ENCODE results near the gene SURF2. TPM values are rescaled to one million over a fixed set of nuclear protein-coding genes. Genes with fewer than 3 reads are reported as not detected.
"Not testable (repeated sequence)": the region's sequence is repeated elsewhere in the genome, so short reads cannot be mapped to it uniquely, and the experiment has no call there.

SURF2 gene
- total and polyA plus RNA-seq, 9 of the 15 experiments (the other 6 are each of a cell fraction or from before 2014, with no cell fraction given), result 5.5 to 82.5 (median 21.3) TPM

GRCh38 chr9:133329306-133330156 lies 26.8 kb upstream of the SURF2 start (continued):
- TF ChIP-seq, protein P1, sequence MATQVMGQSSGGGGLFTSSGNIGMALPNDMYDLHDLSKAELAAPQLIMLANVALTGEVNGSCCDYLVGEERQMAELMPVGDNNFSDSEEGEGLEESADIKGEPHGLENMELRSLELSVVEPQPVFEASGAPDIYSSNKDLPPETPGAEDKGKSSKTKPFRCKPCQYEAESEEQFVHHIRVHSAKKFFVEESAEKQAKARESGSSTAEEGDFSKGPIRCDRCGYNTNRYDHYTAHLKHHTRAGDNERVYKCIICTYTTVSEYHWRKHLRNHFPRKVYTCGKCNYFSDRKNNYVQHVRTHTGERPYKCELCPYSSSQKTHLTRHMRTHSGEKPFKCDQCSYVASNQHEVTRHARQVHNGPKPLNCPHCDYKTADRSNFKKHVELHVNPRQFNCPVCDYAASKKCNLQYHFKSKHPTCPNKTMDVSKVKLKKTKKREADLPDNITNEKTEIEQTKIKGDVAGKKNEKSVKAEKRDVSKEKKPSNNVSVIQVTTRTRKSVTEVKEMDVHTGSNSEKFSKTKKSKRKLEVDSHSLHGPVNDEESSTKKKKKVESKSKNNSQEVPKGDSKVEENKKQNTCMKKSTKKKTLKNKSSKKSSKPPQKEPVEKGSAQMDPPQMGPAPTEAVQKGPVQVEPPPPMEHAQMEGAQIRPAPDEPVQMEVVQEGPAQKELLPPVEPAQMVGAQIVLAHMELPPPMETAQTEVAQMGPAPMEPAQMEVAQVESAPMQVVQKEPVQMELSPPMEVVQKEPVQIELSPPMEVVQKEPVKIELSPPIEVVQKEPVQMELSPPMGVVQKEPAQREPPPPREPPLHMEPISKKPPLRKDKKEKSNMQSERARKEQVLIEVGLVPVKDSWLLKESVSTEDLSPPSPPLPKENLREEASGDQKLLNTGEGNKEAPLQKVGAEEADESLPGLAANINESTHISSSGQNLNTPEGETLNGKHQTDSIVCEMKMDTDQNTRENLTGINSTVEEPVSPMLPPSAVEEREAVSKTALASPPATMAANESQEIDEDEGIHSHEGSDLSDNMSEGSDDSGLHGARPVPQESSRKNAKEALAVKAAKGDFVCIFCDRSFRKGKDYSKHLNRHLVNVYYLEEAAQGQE (IDR thresholded peaks at IDR 0.05; ENCODE audit: borderline replicate concordance), result peak; percentile 90
- TF ChIP-seq, protein P1 (CRISPR knock-in tag; IDR thresholded peaks at IDR 0.05; ENCODE audit: low read depth), result not testable (repeated sequence)
- peak; percentile 90 to 97 for TF ChIP-seq RAD21 (CRISPR knock-in tag; conservative IDR thresholded peaks at IDR 0.05 in 1 of 2, IDR thresholded peaks at IDR 0.05 in 1 of 2)
- TF ChIP-seq CC2D1A (IDR thresholded peaks at IDR 0.05), result peak; percentile 76
- TF ChIP-seq POLR2G (IDR thresholded peaks at IDR 0.05; ENCODE audit: low read depth, low read length), result peak; percentile 34; the same call in 1 of the 2 replicates
- TF ChIP-seq CREM (IDR thresholded peaks at IDR 0.05; ENCODE audit: low read depth), result peak; percentile 56
- TF ChIP-seq POLR2AphosphoS2 (IDR thresholded peaks at IDR 0.05; ENCODE audit: low read length), result 0 out of 2 replicates have a peak, but pooled peaks have one; percentile 55
- peak; percentile 70; the same call in 1 of the 2 replicates for TF ChIP-seq ILF3 (IDR thresholded peaks at IDR 0.05; ENCODE audit: borderline replicate concordance)
- TF ChIP-seq SMC3 (conservative IDR thresholded peaks at IDR 0.05; ENCODE audit: insufficient read depth, low read depth, low read length), result peak; percentile 62
- TF ChIP-seq ARID2 (IDR thresholded peaks at IDR 0.05), result peak; percentile 69
- 0 out of 2 replicates have a peak, but pooled peaks have one; percentile 10 for TF ChIP-seq MYNN (IDR thresholded peaks at IDR 0.05)
- not testable (repeated sequence) for TF ChIP-seq MYNN (CRISPR knock-in tag; IDR thresholded peaks at IDR 0.05); MYC (CRISPR knock-in tag; IDR thresholded peaks at IDR 0.05; ENCODE audit: borderline replicate concordance, low read depth); ATF1 (CRISPR knock-in tag; IDR thresholded peaks at IDR 0.05)
- peak; percentile 58 for TF ChIP-seq RFX1 (IDR thresholded peaks at IDR 0.05)
- 0 out of 2 replicates have a peak, but pooled peaks have one; percentile 16 for TF ChIP-seq MYC (IDR thresholded peaks at IDR 0.05; ENCODE audit: low read depth, low read length)
- TF ChIP-seq FOSL1 (tag; conservative IDR thresholded peaks at IDR 0.05), result 0 out of 2 replicates have a peak, but pooled peaks have one; percentile 24
- peak; percentile 77 for TF ChIP-seq ATF1 (tag; IDR thresholded peaks at IDR 0.05)
- TF ChIP-seq KLF1 (tag; IDR thresholded peaks at IDR 0.05), result 0 out of 2 replicates have a peak, but pooled peaks have one; percentile 35
